MV-4-11 (cell line): ENCODE measurements around the gene SLC22A4.

Experiments
- DNase-seq: peaks from one replicate; lab custom pipeline; 2025; lab: John Stamatoyannopoulos, UW

Gene SLC22A4

GRCh38 chr5:132275367-132276220 lies 18.6 kb upstream of the SLC22A4 start:
- no peak for DNase-seq

GRCh38 chr5:132277256-132277655 lies 16.9 kb upstream of the SLC22A4 start:
- no peak for DNase-seq

GRCh38 chr5:132277971-132278853 lies 16.0 kb upstream of the SLC22A4 start:
- no peak for DNase-seq

- no peak for DNase-seq
These were observed 14.4 kb upstream of the SLC22A4 start for GRCh38 chr5:132279801-132280200.

GRCh38 chr5:132280371-132281240 lies 13.6 kb upstream of the SLC22A4 start:
- DNase-seq = no peak

- DNase-seq = no peak
These were observed 12.2 kb upstream of the SLC22A4 start for GRCh38 chr5:132281856-132282614.

GRCh38 chr5:132283423-132284043 lies 10.7 kb upstream of the SLC22A4 start:
- DNase-seq = no peak

GRCh38 chr5:132289097-132289496 lies 5.1 kb upstream of the SLC22A4 start:
- DNase-seq = no peak

GRCh38 chr5:132291026-132291425 lies 3.2 kb upstream of the SLC22A4 start:
- no peak for DNase-seq

GRCh38 chr5:132293066-132293991 lies 865 bp upstream of the SLC22A4 start:
- peak; percentile 78 for DNase-seq

- DNase-seq = peak; percentile 98
These were observed 722 bp downstream of the SLC22A4 start for GRCh38 chr5:132294728-132295504.

GRCh38 chr5:132295505-132296411 lies 1.6 kb downstream of the SLC22A4 start:
- no peak for DNase-seq

GRCh38 chr5:132296412-132297016 lies 2.3 kb downstream of the SLC22A4 start:
- no peak for DNase-seq

GRCh38 chr5:132297211-132297940 lies 3.2 kb downstream of the SLC22A4 start:
- DNase-seq = no peak

- DNase-seq = peak; percentile 83
These were observed 4.4 kb downstream of the SLC22A4 start for GRCh38 chr5:132298298-132299212.

GRCh38 chr5:132299917-132300316 lies 5.7 kb downstream of the SLC22A4 start:
- DNase-seq = no peak
